Suprapubic skin (tissue), 4 donors: ENCODE data around the gene NDOR1.

Experiments used
- CTCF ChIP-seq, 2 donors: fragments of 200-600 bp in 1 of 2; fragments of 450-650 bp in 1 of 2; sonication (generic) in 1 of 2; IDR thresholded peaks; one replicate each; pipeline ENCODE4 v1.5.1; 2016 to 2019; ENCODE audit warnings: antibody characterized with exemption in 2 of 2, mild to moderate bottlenecking in 1 of 2, moderate library complexity in 1 of 2
- EP300 ChIP-seq: sonication (generic); formaldehyde crosslinking; IDR thresholded peaks from one replicate; pipeline ENCODE4 v1.6.1; 2017; ENCODE audit warnings: antibody characterized with exemption
- POLR2A ChIP-seq, 2 donors: fragments of 450-650 bp; IDR thresholded peaks; one replicate each; pipeline ENCODE4 v1.6.1; 2017; ENCODE audit warnings: antibody characterized with exemption in 2 of 2, mild to moderate bottlenecking in 2 of 2, moderate library complexity in 2 of 2
- POLR2AphosphoS5 ChIP-seq, 3 donors: sonication (generic); formaldehyde crosslinking; IDR thresholded peaks; one replicate each; pipeline ENCODE4 v1.6.1; 2017; ENCODE audit warnings: antibody characterized with exemption in 3 of 3

GRCh38 chr9:137178939-137179630 is 26.4 kb upstream of the NDOR1 start:
- TF ChIP-seq EP300 (no peak), CTCF (IDR thresholded peaks at IDR 0.05) (no peak), POLR2AphosphoS5 (IDR thresholded peaks at IDR 0.05) (no peak), POLR2A (IDR thresholded peaks at IDR 0.05) (no peak)
